NCI-H187 treated with DMSO at 0.1 percent for 48 hours (cell line): ENCODE results near the gene SEC61A2.

Source experiments
- DNase-seq: peaks from one replicate; lab custom pipeline; 2025; lab: John Stamatoyannopoulos, UW

SEC61A2 gene

GRCh38 chr10:12196531-12197211 is 67.2 kb downstream of the SEC61A2 start:
- DNase-seq = no peak

- DNase-seq = no peak
Measured at GRCh38 chr10:12198156-12198555, 68.7 kb downstream of the SEC61A2 start.

DNA sequence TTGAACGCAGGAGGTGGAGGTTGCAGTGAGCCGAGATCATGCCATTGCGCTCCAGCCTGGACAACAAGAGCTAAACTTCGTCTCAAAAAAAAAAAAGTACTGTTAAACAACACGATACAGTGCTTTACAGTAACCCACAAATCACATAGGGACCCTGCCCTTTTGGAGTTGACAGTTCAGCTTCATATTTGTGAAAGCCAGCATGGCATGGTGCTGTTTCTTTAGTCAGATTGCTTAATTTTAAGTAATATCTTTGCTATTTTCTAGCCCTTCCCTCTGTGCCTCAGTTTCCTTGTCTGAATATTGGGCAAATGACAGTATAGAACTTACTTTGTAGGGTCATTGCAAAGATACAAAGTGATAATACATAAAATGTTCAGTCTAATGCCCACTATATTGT is 71.4 kb downstream of the SEC61A2 start:
- DNase-seq = no peak

DNA sequence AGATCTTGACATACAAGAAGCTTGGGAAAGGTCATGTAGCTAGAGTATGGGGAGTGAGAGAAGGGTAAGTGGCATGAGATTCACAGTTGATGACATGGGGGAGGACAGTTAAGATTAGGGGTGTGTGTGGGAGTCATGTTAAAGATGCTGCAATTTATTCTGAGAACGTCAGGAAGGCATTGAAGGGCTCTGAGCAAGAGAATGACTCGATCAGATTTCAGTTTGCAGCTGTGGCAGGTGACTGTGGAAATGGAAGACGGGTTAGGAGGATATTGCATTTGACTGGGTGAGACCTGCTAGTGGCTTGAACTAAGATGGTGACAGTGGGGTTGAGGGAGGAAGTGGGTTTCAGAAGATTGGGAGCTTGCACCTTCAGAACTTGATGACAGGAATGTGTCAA is 72.1 kb downstream of the SEC61A2 start:
- no peak for DNase-seq

- no peak for DNase-seq
Measured at GRCh38 chr10:12202226-12202625, 72.7 kb downstream of the SEC61A2 start.

DNA sequence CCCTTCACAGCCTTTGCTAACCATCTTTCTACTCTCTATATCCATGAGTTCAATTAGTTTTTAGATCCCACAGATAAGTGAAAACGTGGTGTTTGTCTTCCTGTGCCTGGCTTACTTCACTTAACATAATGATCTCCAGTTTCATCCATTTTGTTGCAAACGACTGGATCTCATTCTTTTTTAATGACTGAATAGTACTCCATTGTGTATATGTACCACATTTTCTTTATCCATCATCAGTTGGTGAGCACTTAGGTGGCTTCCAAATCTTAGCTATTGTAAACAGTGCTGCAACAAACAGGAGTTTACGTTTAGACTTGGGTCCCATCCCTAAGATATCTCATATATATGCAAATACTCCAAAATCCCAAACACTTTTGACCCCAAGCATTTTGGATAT is 75.6 kb downstream of the SEC61A2 start:
- DNase-seq = no peak

DNA sequence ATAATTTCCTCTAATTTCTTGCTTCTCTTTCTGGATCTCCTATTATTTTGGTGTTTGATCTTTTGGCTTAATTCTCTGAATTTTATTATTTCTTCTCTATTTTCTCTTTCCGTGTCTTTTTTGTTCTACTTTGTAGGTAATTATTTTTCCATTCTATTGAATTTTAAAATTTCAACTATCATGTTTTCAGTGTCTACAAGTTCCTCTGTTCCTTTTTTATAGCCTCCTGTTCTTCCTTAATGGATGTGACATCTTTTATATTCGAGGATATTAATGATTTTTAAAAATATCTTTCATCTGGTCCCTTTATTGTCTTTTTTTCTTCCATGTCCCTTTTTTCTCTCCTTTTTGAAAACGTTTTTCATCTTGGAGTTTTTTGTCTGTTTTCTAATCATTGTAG is 77.6 kb downstream of the SEC61A2 start:
- DNase-seq = no peak

DNA sequence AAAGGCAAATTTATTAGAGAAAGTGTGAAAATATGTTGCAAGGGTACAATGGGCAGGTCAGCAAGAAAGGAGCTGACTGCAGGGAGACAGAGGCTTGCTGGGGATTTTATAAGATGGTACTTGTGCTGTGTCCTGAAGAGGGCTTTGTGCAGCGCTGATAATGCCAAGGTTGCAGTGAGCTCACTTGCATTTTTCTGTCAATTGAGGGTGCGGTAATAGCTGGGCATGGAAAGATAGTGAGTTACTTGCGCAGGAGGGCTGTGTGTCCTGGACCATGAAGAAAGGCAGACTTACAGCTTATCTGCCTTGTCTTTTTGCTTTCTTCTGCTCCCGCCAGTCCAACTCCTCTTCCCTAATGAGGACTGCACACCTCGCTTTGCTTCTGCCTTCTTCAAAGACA is 79.0 kb downstream of the SEC61A2 start:
- DNase-seq = no peak

GRCh38 chr10:12212454-12212853 is 83.0 kb downstream of the SEC61A2 start:
- no peak for DNase-seq

DNA sequence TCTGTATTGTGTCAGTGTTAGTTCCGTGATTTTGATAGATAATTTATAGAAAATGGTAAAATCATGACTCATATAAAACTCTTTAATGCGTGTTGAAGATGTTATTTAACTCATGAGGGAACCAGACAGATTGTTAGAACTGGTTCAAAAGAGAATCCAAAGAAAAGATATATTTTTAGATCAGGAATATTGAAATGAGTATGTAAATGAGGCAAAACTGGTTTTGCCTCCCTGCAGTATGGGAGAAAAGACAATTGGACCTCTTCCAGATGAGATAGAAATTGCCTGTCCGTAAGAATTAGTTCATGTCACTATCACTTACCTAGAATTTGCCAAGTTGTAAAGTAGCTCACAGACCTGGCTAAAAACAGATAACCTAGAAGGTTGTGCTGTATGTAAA is 84.1 kb downstream of the SEC61A2 start:
- no peak for DNase-seq

- DNase-seq = no peak
Measured at GRCh38 chr10:12214093-12214492, 84.6 kb downstream of the SEC61A2 start.

- no peak for DNase-seq
Measured at GRCh38 chr10:12214763-12215218, 85.3 kb downstream of the SEC61A2 start.
